H1 (cell line): Measurements from ENCODE around the gene RPIA. TPM values are rescaled to one million over a fixed set of nuclear protein-coding genes. Genes with fewer than 3 reads are reported as not detected.

ENCODE experiments used
- CTCF ChIA-PET: fragments of 300-600 bp; sonication (Branson Sonifier 250); formaldehyde crosslinking; loops from one replicate; lab custom pipeline; 2021; ENCODE audit not compliant: partially characterized antibody; lab: Charles Lee
- POLR2A ChIA-PET: fragments of 300-600 bp; sonication (Branson Sonifier 250); formaldehyde crosslinking; loops from one replicate; lab custom pipeline; 2021; ENCODE audit warnings: inconsistent platforms; ENCODE audit not compliant: partially characterized antibody; lab: Charles Lee
- DNase-seq, 2 experiments: peaks; one replicate each; pipeline versions ENCODE4 v3.0.0 to v3.0.0-alpha.2; 2010 to 2022; ENCODE audit warnings: low spot score in 2 of 2, low read depth in 1 of 2, mixed read lengths in 1 of 2
- FAIRE-seq: peaks from 2 replicates; lab custom pipeline; 2011; peaks lifted over from hg19 to GRCh38; lab: Jason Lieb, UNC
- H2AFZ ChIP-seq: 2 replicates; pipeline ENCODE4 v1.8.1; 2012; ENCODE audit warnings: low read length, inconsistent platforms
- H2AK5ac ChIP-seq: 2 replicates; pipeline ENCODE4 v1.6.1; 2013; ENCODE audit warnings: low read depth, low read length
- H2BK120ac ChIP-seq: replicated peaks from 2 replicates; pipeline ENCODE3; 2013; ENCODE audit warnings: low read depth, low read length, inconsistent platforms
- H2BK12ac ChIP-seq: 2 replicates; pipeline ENCODE4 v1.6.1; 2013; ENCODE audit warnings: low read depth, low read length
- H2BK15ac ChIP-seq: 2 replicates; pipeline ENCODE4 v1.6.1; 2013; ENCODE audit warnings: low read length
- H2BK20ac ChIP-seq: 2 replicates; pipeline ENCODE4 v1.6.1; 2013; ENCODE audit warnings: low read length
- H2BK5ac ChIP-seq: 2 replicates; pipeline ENCODE4 v1.6.1; 2013; ENCODE audit warnings: low read depth, low read length
- H3K14ac ChIP-seq: 2 replicates; pipeline ENCODE4 v1.6.1; 2013; ENCODE audit warnings: inconsistent platforms; ENCODE audit not compliant: insufficient read length
- H3K18ac ChIP-seq: 2 replicates; pipeline ENCODE4 v1.6.1; 2013; ENCODE audit warnings: low read length; ENCODE audit errors: extremely low read depth
- H3K23ac ChIP-seq: 2 replicates; pipeline ENCODE4 v1.6.1; 2013; ENCODE audit warnings: inconsistent platforms; ENCODE audit not compliant: insufficient read length
- H3K23me2 ChIP-seq: 2 replicates; pipeline ENCODE4 v1.6.1; 2013; ENCODE audit warnings: low read depth, low read length
- H3K27ac ChIP-seq: 2 replicates; pipeline ENCODE4 v1.6.1; 2011; ENCODE audit warnings: low read depth, low read length, inconsistent platforms
- H3K27me3 ChIP-seq, 4 experiments: replicated peaks in 1 of 4; 1 replicate in 1 of 4; 2 replicates in 3 of 4; pipeline versions ENCODE4 v1.6.1 to v1.8.1; 2011 to 2013; ENCODE audit warnings: low read length in 3 of 4, mild to moderate bottlenecking in 3 of 4, inconsistent platforms in 2 of 4, mixed read lengths in 2 of 4, moderate library complexity in 1 of 4; ENCODE audit not compliant: control insufficient read depth in 3 of 4, insufficient read depth in 3 of 4; ENCODE audit errors: extremely low read depth in 1 of 4
- H3K36me3 ChIP-seq, 4 experiments: 2 replicates each; pipeline versions ENCODE4 v1.6.1 to v1.8.1; 2011 to 2013; ENCODE audit warnings: mild to moderate bottlenecking in 4 of 4, low read length in 3 of 4, moderate library complexity in 2 of 4, control low read depth in 1 of 4, inconsistent platforms in 1 of 4; ENCODE audit not compliant: insufficient read depth in 4 of 4, control insufficient read depth in 2 of 4
- H3K4ac ChIP-seq: replicated peaks from 2 replicates; pipeline ENCODE3; 2013; ENCODE audit warnings: low read length, low read depth, mixed read lengths, inconsistent platforms; ENCODE audit not compliant: insufficient read length
- H3K4me1 ChIP-seq, 4 experiments: replicated peaks in 1 of 4; 1 replicate in 1 of 4; 2 replicates in 3 of 4; pipeline versions ENCODE4 v1.6.1 to v1.8.1; 2011 to 2013; ENCODE audit warnings: low read length in 3 of 4, inconsistent platforms in 2 of 4, mixed read lengths in 1 of 4; ENCODE audit not compliant: insufficient read depth in 4 of 4, control insufficient read depth in 3 of 4
- H3K4me2 ChIP-seq, 2 experiments: 2 replicates each; pipeline versions ENCODE4 v1.6.1 to v1.8.1; 2011 to 2013; ENCODE audit warnings: low read depth in 2 of 2, low read length in 2 of 2, control low read depth in 1 of 2, inconsistent platforms in 1 of 2, mild to moderate bottlenecking in 1 of 2; ENCODE audit not compliant: insufficient read depth in 1 of 2
- H3K4me3 ChIP-seq, 4 experiments: fragments of 200-600, 300-600 bp in 1 of 4; sonication (generic), shearing (Covaris generic), sonication (Bioruptor Twin) in 1 of 4; 2 replicates each; pipeline versions ENCODE4 v1.5.1 to v1.8.1; 2011 to 2016; ENCODE audit warnings: low read length in 4 of 4, low read depth in 3 of 4, control low read depth in 2 of 4, inconsistent platforms in 2 of 4, mild to moderate bottlenecking in 2 of 4, mixed read lengths in 1 of 4, moderate library complexity in 1 of 4; ENCODE audit not compliant: insufficient read depth in 2 of 4; ENCODE audit errors: extremely low read depth in 1 of 4
- H3K56ac ChIP-seq: replicated peaks from 2 replicates; pipeline ENCODE3; 2013; ENCODE audit warnings: low read depth, mild to moderate bottlenecking, mixed read lengths, low read length, inconsistent platforms; ENCODE audit not compliant: insufficient read length
- H3K79me1 ChIP-seq: 2 replicates; pipeline ENCODE4 v1.6.1; 2013; ENCODE audit warnings: low read depth, low read length, control low read depth
- H3K79me2 ChIP-seq, 2 experiments: 2 replicates each; pipeline versions ENCODE4 v1.6.1 to v1.8.1; 2012 to 2013; ENCODE audit warnings: low read length in 2 of 2, mild to moderate bottlenecking in 2 of 2, inconsistent platforms in 1 of 2; ENCODE audit not compliant: insufficient read depth in 2 of 2, control insufficient read depth in 1 of 2
- H3K9ac ChIP-seq, 4 experiments: replicated peaks in 1 of 4; 1 replicate in 1 of 4; 2 replicates in 3 of 4; pipeline versions ENCODE4 v1.6.1 to v1.8.1; 2011 to 2013; ENCODE audit warnings: low read depth in 3 of 4, low read length in 3 of 4, control low read depth in 2 of 4, mild to moderate bottlenecking in 2 of 4, moderate library complexity in 2 of 4, inconsistent platforms in 1 of 4; ENCODE audit errors: extremely low read depth in 1 of 4
- H3K9me3 ChIP-seq, 2 experiments: 2 replicates each; pipeline versions ENCODE4 v1.6.1 to v1.8.1; 2012 to 2013; ENCODE audit warnings: mild to moderate bottlenecking in 2 of 2, moderate library complexity in 2 of 2, control low read depth in 1 of 2, inconsistent platforms in 1 of 2, low read depth in 1 of 2, low read length in 1 of 2, mixed read lengths in 1 of 2; ENCODE audit not compliant: insufficient read depth in 2 of 2
- H4K20me1 ChIP-seq, 2 experiments: replicated peaks in 1 of 2; 2 replicates each; pipeline versions ENCODE3 to v1.8.1; 2011 to 2013; ENCODE audit warnings: inconsistent platforms in 2 of 2, low read length in 2 of 2, mild to moderate bottlenecking in 1 of 2; ENCODE audit not compliant: insufficient read depth in 2 of 2, control insufficient read depth in 1 of 2
- H4K5ac ChIP-seq: 2 replicates; pipeline ENCODE4 v1.6.1; 2013; ENCODE audit warnings: low read length, low read depth, mixed read lengths, inconsistent platforms; ENCODE audit not compliant: insufficient read length
- H4K8ac ChIP-seq: 2 replicates; pipeline ENCODE4 v1.8.0; 2013; ENCODE audit warnings: mild to moderate bottlenecking, moderate library complexity, low read length, inconsistent platforms; ENCODE audit not compliant: insufficient read depth; ENCODE audit errors: extremely low read depth
- H4K91ac ChIP-seq: replicated peaks from 2 replicates; pipeline ENCODE3; 2013; ENCODE audit warnings: low read length, mixed read lengths, inconsistent platforms; ENCODE audit not compliant: insufficient read length
- BACH1 ChIP-seq: IDR thresholded peaks from 2 replicates; pipeline ENCODE4 v1.6.1; 2012; ENCODE audit warnings: low read length, improper control_type of control experiment
- CHD2 ChIP-seq: IDR thresholded peaks from 2 replicates; pipeline ENCODE4 v1.6.1; 2012; ENCODE audit warnings: low read length, improper control_type of control experiment
- CREB1 ChIP-seq: IDR thresholded peaks from 2 replicates; pipeline ENCODE4 v1.6.1; 2012; ENCODE audit warnings: inconsistent platforms
- FOSL1 ChIP-seq: IDR thresholded peaks from 2 replicates; pipeline ENCODE4 v1.6.1; 2011; ENCODE audit warnings: mild to moderate bottlenecking, low read depth, low read length, moderate library complexity; ENCODE audit not compliant: insufficient read depth
- PHF8 ChIP-seq: fragments of 200-600 bp; sonication (generic); conservative IDR thresholded peaks from 2 replicates; pipeline ENCODE4 v1.7.1; 2012; ENCODE audit warnings: low read depth, mild to moderate bottlenecking, inconsistent platforms, low read length, moderate library complexity
- RBBP5 ChIP-seq: IDR thresholded peaks from 2 replicates; pipeline ENCODE4 v1.7.1; 2012; ENCODE audit warnings: low read depth, mild to moderate bottlenecking, inconsistent platforms, low read length, moderate library complexity, borderline replicate concordance
- RFX5 ChIP-seq: IDR thresholded peaks from 2 replicates; pipeline ENCODE4 v1.6.1; 2011; ENCODE audit warnings: low read depth, low read length, improper control_type of control experiment, borderline replicate concordance
- SP4 ChIP-seq: IDR thresholded peaks from 2 replicates; pipeline ENCODE4 v1.6.1; 2012; ENCODE audit warnings: low read length, inconsistent platforms
- SRF ChIP-seq: IDR thresholded peaks from 2 replicates; pipeline ENCODE4 v1.6.1; 2011; ENCODE audit warnings: mild to moderate bottlenecking, low read depth, low read length, moderate library complexity
- SUZ12 ChIP-seq: fragments of 200-600 bp; sonication (generic); IDR thresholded peaks from 2 replicates; pipeline ENCODE4 v1.6.1; 2012; ENCODE audit warnings: mild to moderate bottlenecking, inconsistent platforms, low read length, moderate library complexity, mixed read lengths
- TAF7 ChIP-seq: optimal IDR thresholded peaks from 2 replicates; pipeline ENCODE3; 2011; ENCODE audit warnings: low read depth, mild to moderate bottlenecking, inconsistent platforms, low read length, moderate library complexity, borderline replicate concordance
- YY1 ChIP-seq: IDR thresholded peaks from 2 replicates; pipeline ENCODE4 v1.6.1; 2011; ENCODE audit warnings: low read depth, mild to moderate bottlenecking, low read length
- WGBS, 2 experiments: shearing (Covaris generic) in 1 of 2; methylation state at CpG; one replicate each; pipeline versions ENCODE4 v1.1.6 to v1.1.7; 2013 to 2015; ENCODE audit warnings: low lambda C conversion rate in 2 of 2, mixed read lengths in 2 of 2, inconsistent platforms in 1 of 2, low coverage in 1 of 2, missing lambda C conversion rate in 1 of 2; ENCODE audit not compliant: insufficient replicate concordance in 2 of 2, insufficient coverage in 1 of 2, insufficient read length in 1 of 2; ENCODE audit errors: extremely low coverage in 1 of 2, missing lambda C conversion rate in 1 of 2; 5-methylcytosine and 5-hydroxymethylcytosine counted together
- polyA plus RNA-seq, 7 experiments: library from polyadenylated mRNA; depleted of rRNA in 3 of 7; stranded (reverse) in 5 of 7; unstranded in 2 of 7; fragments of >200 nt in 5 of 7; fragments of 200-250 nt in 2 of 7; gene quantifications; 1 replicate in 5 of 7; 2 replicates in 1 of 7; 4 replicates in 1 of 7; pipeline versions ENCODE4 v1.2.1 to v1.2.3, GENCODE V29; 2011 to 2013; ENCODE audit warnings: missing spikeins in 2 of 7, mixed read lengths in 2 of 7
- total RNA-seq: library from RNA; stranded (reverse); fragmentation: NEBNext Ultra II Directional; extraction: Animal tissue kit (Norgen Biotek cat#: 25700); gene quantifications from 2 replicates; pipeline ENCODE4 v1.2.1, GENCODE V29; 2021
- TF ChIP-seq, protein P1 (sequence below), 3 experiments: IDR thresholded peaks; 1 replicate in 2 of 3; 2 replicates in 1 of 3; pipeline versions ENCODE4 v1.5.1 to v1.6.1; 2011; ENCODE audit warnings: low read length in 3 of 3, mild to moderate bottlenecking in 3 of 3, inconsistent platforms in 2 of 3, low read depth in 1 of 3, moderate library complexity in 1 of 3; ENCODE audit not compliant: insufficient read depth in 1 of 3; ENCODE audit errors: control extremely low read depth in 1 of 3

Gene RPIA
- total and polyA plus RNA-seq, 2 of the 8 experiments (the other 6 are each of a cell fraction or from before 2014, with no cell fraction given) = 13.1 to 24.0 TPM

DNA sequence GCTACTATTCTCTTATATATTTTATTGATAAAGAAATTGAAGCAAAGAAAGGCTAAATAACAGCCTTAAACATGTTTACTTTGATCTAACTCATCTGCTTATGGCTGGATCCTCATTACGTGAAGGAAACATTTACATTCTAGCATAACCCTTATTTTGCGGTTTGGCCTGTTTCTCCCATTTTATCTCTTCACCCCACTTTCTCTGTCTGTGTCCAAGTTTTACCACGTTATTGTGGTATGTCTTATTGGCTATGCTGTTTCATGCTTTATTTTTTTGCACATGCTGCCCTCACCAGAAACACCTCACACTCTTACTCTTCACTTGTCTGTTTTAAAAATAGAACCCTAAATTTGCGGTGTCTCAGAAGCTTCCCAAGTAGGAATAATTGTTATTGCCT, 78.5 kb downstream of the RPIA start:
- Histone ChIP-seq H2BK5ac (no peak overlapping the region), H4K91ac (no peak overlapping the region)
- CTCF ChIA-PET = no interaction called here

More for the DNA sequence above, 78.5 kb downstream of the RPIA start:
- Histone ChIP-seq H4K5ac (no peak overlapping the region), H3K23ac (no peak overlapping the region), H3K18ac (no peak overlapping the region), H3K4me2 (no peak overlapping the region), H2BK120ac (no peak overlapping the region), H2BK15ac (no peak overlapping the region), H3K9ac (no peak overlapping the region), H3K79me2 (no peaks in the 10 kb centered on the region), H4K20me1 (no peaks in the 10 kb centered on the region), H2BK20ac (no peak overlapping the region), H3K36me3 (no peaks in the 10 kb centered on the region), H3K4ac (no peak overlapping the region), H4K8ac (no peak overlapping the region), H3K27ac (no peak overlapping the region), H3K9me3 (peaks cover 0 to 9% of the 10 kb centered on the region in 2 experiments; a peak in 2 of 4 replicates), H3K14ac (no peak overlapping the region), H2AK5ac (no peak overlapping the region), H3K4me1 (peaks cover 0 to 1% (median under 1%) of the 10 kb centered on the region in 4 experiments; a peak in 4 of 7 replicates), H3K79me1 (no peaks in the 10 kb centered on the region), H3K23me2 (peaks cover 7% of the 10 kb centered on the region; the same call in 1 of the 2 replicates), H3K27me3 (peaks cover 0 to 14% (median 6%) of the 10 kb centered on the region in 4 experiments; a peak in 5 of 7 replicates), H3K56ac (no peak overlapping the region), H2BK12ac (no peak overlapping the region), H3K4me3 (no peak overlapping the region), H2AFZ (no peak overlapping the region)
- TF ChIP-seq PHF8 = no peak
- no peak for TF ChIP-seq RFX5
- TF ChIP-seq TAF7 = no peak
- TF ChIP-seq RBBP5 = no peak
- no peak for TF ChIP-seq SRF
- TF ChIP-seq CREB1 = no peak
- TF ChIP-seq SP4 = no peak
- TF ChIP-seq FOSL1 = no peak
- no peak for TF ChIP-seq YY1
- TF ChIP-seq BACH1 = no peak
- TF ChIP-seq SUZ12 = no peak
- TF ChIP-seq, protein P1, sequence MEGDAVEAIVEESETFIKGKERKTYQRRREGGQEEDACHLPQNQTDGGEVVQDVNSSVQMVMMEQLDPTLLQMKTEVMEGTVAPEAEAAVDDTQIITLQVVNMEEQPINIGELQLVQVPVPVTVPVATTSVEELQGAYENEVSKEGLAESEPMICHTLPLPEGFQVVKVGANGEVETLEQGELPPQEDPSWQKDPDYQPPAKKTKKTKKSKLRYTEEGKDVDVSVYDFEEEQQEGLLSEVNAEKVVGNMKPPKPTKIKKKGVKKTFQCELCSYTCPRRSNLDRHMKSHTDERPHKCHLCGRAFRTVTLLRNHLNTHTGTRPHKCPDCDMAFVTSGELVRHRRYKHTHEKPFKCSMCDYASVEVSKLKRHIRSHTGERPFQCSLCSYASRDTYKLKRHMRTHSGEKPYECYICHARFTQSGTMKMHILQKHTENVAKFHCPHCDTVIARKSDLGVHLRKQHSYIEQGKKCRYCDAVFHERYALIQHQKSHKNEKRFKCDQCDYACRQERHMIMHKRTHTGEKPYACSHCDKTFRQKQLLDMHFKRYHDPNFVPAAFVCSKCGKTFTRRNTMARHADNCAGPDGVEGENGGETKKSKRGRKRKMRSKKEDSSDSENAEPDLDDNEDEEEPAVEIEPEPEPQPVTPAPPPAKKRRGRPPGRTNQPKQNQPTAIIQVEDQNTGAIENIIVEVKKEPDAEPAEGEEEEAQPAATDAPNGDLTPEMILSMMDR (IDR thresholded peaks at IDR 0.05; ENCODE audit: control extremely low read depth in 1 of 3, insufficient read depth in 1 of 3, low read depth in 1 of 3, low read length in 3 of 3) = no peak
- TF ChIP-seq CHD2 = no peak
- DNase-seq (no peak), FAIRE-seq (no peak)
- 82% methylated on average over 4 of the region's 4 CpGs; no CpG with 5 or more reads in 1 of the 2 experiments for WGBS, 2 experiments
- POLR2A ChIA-PET = no interaction called here
